ENCODE measurements around the gene RBM4B.
"Not testable (repeated sequence)": the region's sequence is repeated elsewhere in the genome, so short reads cannot be mapped to it uniquely, and the experiment has no call there.

The RBM4B gene

DNA sequence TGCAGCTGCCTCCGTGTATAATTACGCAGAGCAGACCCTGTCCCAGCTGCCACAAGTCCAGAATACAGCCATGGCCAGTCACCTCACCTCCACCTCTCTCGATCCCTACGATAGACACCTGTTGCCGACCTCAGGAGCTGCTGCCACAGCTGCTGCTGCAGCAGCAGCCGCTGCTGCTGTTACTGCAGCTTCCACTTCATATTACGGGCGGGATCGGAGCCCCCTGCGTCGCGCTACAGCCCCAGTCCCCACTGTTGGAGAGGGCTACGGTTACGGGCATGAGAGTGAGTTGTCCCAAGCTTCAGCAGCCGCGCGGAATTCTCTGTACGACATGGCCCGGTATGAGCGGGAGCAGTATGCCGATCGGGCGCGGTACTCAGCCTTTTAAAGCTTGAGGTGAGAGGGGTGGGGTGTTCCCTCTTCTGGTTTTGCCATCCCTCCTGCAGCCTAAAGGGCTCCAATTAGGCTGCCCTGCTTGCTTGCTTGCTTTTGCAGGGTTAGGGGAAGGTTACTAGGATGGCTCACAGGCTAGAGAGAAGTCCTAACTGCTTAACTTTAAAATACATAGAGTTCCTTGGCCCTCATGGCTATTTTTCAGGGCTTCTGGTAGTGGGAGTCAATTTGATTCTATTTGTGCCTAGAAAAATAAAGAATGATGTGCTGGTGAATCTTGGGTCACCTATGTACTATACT lies 33.8 kb downstream of the RBM4B start:
- DNase-seq (ENCODE audit: low read depth in 2 of 2, low spot score in 1 of 2): no peak

- no peak for DNase-seq (ENCODE audit: low read depth in 2 of 2, low spot score in 1 of 2)
Measured at GRCh38 chr11:66641834-66642233, 35.9 kb downstream of the RBM4B start.

- not testable (repeated sequence) for DNase-seq (ENCODE audit: low read depth in 2 of 2, low spot score in 1 of 2)
Measured at GRCh38 chr11:66639814-66640340, 37.8 kb downstream of the RBM4B start.

GRCh38 chr11:66639066-66639813 lies 38.4 kb downstream of the RBM4B start:
- DNase-seq (ENCODE audit: low read depth in 2 of 2, low spot score in 1 of 2): no peak

GRCh38 chr11:66638177-66639065 lies 39.3 kb downstream of the RBM4B start, which contains the start of gene RBM4:
Gene RBM4, plus strand, starts transcription at chr11:66638703. Its CDS starts 1,009 bp downstream, at chr11:66639712.
- DNase-seq (ENCODE audit: low read depth in 2 of 2, low spot score in 1 of 2): peak; percentile 87 to 92

GRCh38 chr11:66637557-66638176 lies 40.0 kb downstream of the RBM4B start:
- DNase-seq (ENCODE audit: low read depth in 2 of 2, low spot score in 1 of 2): no peak

- no peak for DNase-seq (ENCODE audit: low read depth in 2 of 2, low spot score in 1 of 2)
Measured at GRCh38 chr11:66636411-66636810, 41.3 kb downstream of the RBM4B start.

DNA sequence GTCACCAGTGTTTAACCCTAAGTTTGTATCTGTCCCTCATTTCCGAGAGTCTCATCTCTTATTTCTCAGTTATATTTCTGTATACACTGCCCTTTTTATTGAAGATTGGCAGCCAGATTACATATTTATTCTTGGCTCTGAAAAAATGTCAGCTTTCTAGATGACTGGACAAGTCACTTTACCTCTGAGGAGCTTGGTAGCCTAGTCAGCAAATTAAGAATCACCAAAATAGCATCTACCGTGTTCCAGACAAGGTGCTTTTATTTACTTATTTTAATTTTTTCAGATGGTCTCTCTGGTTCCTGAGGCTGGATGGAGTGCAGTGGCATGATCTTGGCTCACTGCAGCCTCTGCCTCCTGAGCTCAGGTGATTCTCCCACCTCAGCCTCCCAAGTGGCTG lies 44.7 kb downstream of the RBM4B start:
- no peak for DNase-seq (ENCODE audit: low read depth in 2 of 2, low spot score in 1 of 2)

- DNase-seq (ENCODE audit: low read depth in 2 of 2, low spot score in 1 of 2): no peak
Measured at GRCh38 chr11:66631883-66632282, 45.8 kb downstream of the RBM4B start.

DNA sequence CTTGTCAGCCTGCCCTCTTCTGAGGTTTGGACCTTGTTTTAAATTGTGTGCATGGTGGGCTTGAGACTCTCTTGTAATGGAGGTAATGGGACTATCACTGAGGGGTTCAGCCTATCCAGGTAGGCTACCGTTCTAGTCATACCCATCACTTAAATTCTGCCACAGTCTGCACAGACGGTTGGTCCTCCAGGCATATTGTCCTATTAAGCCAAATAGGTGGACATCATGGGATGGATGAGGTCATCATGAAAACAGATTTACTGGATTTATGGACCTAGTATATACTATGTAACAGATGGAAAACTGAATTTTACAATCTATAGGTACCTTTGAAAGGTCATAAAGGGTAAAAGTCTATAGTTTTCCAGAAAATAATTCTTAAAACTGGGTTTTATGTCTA lies 48.3 kb downstream of the RBM4B start:
- DNase-seq (ENCODE audit: low read depth in 2 of 2, low spot score in 1 of 2): no peak

GRCh38 chr11:66628061-66628603 lies 49.6 kb downstream of the RBM4B start:
- no peak for DNase-seq (ENCODE audit: low read depth in 2 of 2, low spot score in 1 of 2)

- DNase-seq (ENCODE audit: low read depth in 2 of 2, low spot score in 1 of 2): no peak
Measured at GRCh38 chr11:66626926-66627325, 50.8 kb downstream of the RBM4B start.

DNA sequence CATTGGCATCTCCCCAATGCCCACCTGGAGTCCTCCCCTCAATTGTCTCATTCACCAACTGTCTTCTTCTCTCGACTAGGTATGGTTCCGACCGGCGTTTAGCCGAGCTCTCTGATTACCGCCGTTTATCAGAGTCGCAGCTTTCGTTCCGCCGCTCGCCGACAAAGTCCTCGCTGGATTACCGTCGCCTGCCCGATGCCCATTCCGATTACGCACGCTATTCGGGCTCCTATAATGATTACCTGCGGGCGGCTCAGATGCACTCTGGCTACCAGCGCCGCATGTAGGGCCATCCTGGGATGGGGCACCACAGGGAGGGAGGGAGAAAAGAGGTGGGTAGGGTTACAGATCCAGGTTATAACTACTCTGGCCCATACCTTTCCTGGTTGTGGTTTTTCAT lies 51.3 kb downstream of the RBM4B start:
- no peak for DNase-seq (ENCODE audit: low read depth in 2 of 2, low spot score in 1 of 2)

DNA sequence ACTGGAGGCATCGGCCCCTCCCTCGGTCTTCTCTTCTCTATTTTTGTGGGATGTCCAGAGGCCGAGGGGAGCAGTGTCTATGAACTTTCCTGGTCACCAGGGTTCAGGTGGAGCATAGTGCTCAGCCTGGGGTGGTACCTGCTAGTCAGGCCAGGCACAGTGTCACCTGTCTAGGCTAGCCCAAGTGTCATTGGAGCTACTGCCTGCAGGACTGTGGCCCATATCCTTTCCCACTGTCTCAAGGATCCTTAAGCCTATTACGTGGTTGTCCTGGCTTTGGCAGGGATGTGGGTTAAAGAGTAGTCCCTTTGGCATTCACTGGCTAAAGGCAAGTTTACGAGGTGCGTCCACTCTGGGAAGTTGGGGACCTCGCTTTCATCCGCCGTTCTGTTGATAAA lies 51.9 kb downstream of the RBM4B start:
- DNase-seq (ENCODE audit: low read depth in 2 of 2, low spot score in 1 of 2): no peak

- no peak for DNase-seq (ENCODE audit: low read depth in 2 of 2, low spot score in 1 of 2)
Measured at GRCh38 chr11:66625041-66625751, 52.5 kb downstream of the RBM4B start.

GRCh38 chr11:66624450-66624849 lies 53.2 kb downstream of the RBM4B start:
- no peak for DNase-seq (ENCODE audit: low read depth in 2 of 2, low spot score in 1 of 2)

GRCh38 chr11:66619080-66619554 lies 58.6 kb downstream of the RBM4B start:
- no peak for DNase-seq (ENCODE audit: low read depth in 2 of 2, low spot score in 1 of 2)

DNA sequence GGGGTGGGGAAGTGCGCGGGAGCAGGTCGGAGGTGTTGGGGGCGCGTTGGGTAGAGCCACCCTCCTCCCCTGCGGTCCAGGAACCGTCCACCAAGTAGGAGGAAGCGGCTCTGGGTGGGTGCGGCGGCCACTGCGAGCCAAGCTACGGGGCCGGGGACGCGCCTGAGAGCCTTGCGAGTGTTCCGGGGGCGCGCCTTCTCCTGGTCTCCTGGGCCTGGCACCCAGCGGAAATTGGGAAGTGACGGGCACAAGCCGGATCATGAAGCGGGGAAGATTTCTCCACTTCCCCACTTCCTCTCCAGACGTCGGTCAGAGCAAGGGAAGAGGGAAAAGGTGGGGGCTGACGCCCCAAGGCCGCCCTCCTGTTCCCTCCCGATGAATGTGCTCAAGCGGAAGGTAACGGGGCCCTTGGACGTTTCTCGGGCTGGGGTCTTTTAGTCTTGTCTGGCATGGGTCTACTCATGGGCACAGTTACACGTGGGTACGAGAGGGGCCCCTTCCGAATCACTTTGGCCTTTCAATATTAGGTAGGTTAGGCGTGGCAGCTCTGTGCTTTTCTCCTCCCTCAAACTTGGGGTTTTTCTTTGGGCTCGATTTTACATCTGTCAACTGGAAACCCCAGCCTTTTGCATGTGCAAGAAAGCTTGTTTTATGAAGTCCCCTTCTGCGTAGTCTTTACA lies 60.4 kb downstream of the RBM4B start:
- DNase-seq (ENCODE audit: low read depth in 2 of 2, low spot score in 1 of 2): no peak

Data from stimulated activated CD8-positive, alpha-beta memory T cell treated with anti-CD3 and anti-CD28 coated beads, Interleukin-4, amount 100 ng/mL, for 4 hours (primary cell).